Trophoblast cell (in vitro differentiated cells and primary cell): Measurements from ENCODE around the gene MIA2.
A peak's percentile ranks its signal among the peaks of the same experiment; 100 is the strongest.

Source experiments
- DNase-seq, 2 donors: peaks; one replicate each; pipeline ENCODE4 v3.0.0-alpha.2; 2016
- H2AFZ ChIP-seq: 2 replicates; pipeline ENCODE4 v1.6.1; 2013; ENCODE audit warnings: low read length, moderate library complexity, mild to moderate bottlenecking; ENCODE audit not compliant: insufficient read depth, poor library complexity
- H2AK5ac ChIP-seq: 2 replicates; pipeline ENCODE4 v1.6.1; 2013; ENCODE audit warnings: mild to moderate bottlenecking, low read length
- H2BK120ac ChIP-seq: 2 replicates; pipeline ENCODE4 v1.6.1; 2013; ENCODE audit warnings: low read length, mild to moderate bottlenecking, moderate library complexity; ENCODE audit not compliant: insufficient read depth, poor library complexity
- H2BK12ac ChIP-seq: 2 replicates; pipeline ENCODE4 v1.6.1; 2013; ENCODE audit warnings: mild to moderate bottlenecking, low read length, moderate library complexity
- H2BK5ac ChIP-seq: 2 replicates; pipeline ENCODE4 v1.6.1; 2013; ENCODE audit warnings: low read length, low read depth, moderate library complexity, mild to moderate bottlenecking; ENCODE audit not compliant: poor library complexity
- H3K14ac ChIP-seq: 2 replicates; pipeline ENCODE4 v1.6.1; 2013; ENCODE audit warnings: mild to moderate bottlenecking, low read length
- H3K18ac ChIP-seq: 2 replicates; pipeline ENCODE4 v1.6.1; 2013; ENCODE audit warnings: mild to moderate bottlenecking, low read length
- H3K23ac ChIP-seq: 2 replicates; pipeline ENCODE4 v1.6.1; 2013; ENCODE audit warnings: low read length
- H3K27ac ChIP-seq: 2 replicates; pipeline ENCODE4 v1.5.1; 2013; ENCODE audit warnings: low read depth, mild to moderate bottlenecking, inconsistent platforms, low read length, moderate library complexity
- H3K27me3 ChIP-seq: 2 replicates; pipeline ENCODE4 v1.6.1; 2013; ENCODE audit warnings: inconsistent platforms, mild to moderate bottlenecking, low read length, moderate library complexity; ENCODE audit not compliant: insufficient read depth
- H3K36me3 ChIP-seq, 2 experiments: 1 replicate in 1 of 2; 2 replicates in 1 of 2; pipeline ENCODE4 v1.6.1; 2013; ENCODE audit warnings: low read length in 2 of 2, mild to moderate bottlenecking in 2 of 2, moderate library complexity in 1 of 2; ENCODE audit not compliant: insufficient read depth in 2 of 2, control insufficient read depth in 1 of 2
- H3K4ac ChIP-seq: 2 replicates; pipeline ENCODE4 v1.6.1; 2013; ENCODE audit warnings: low read depth, mild to moderate bottlenecking, low read length, moderate library complexity
- H3K4me1 ChIP-seq, 2 experiments: 1 replicate in 1 of 2; 2 replicates in 1 of 2; pipeline ENCODE4 v1.6.1; 2013; ENCODE audit warnings: low read length in 2 of 2, mild to moderate bottlenecking in 2 of 2, moderate library complexity in 1 of 2; ENCODE audit not compliant: insufficient read depth in 2 of 2, control insufficient read depth in 1 of 2
- H3K4me2 ChIP-seq: 2 replicates; pipeline ENCODE4 v1.6.1; 2013; ENCODE audit warnings: inconsistent platforms, mild to moderate bottlenecking, low read length, moderate library complexity
- H3K4me3 ChIP-seq: 2 replicates; pipeline ENCODE4 v1.5.1; 2013; ENCODE audit warnings: mild to moderate bottlenecking, low read depth, low read length, inconsistent platforms
- H3K79me1 ChIP-seq: one replicate; pipeline ENCODE4 v1.6.1; 2013; ENCODE audit warnings: low read length
- H3K79me2 ChIP-seq: 2 replicates; pipeline ENCODE4 v1.6.1; 2013; ENCODE audit warnings: low read length, mild to moderate bottlenecking; ENCODE audit not compliant: control insufficient read depth, insufficient read depth, poor library complexity
- H3K9ac ChIP-seq: 2 replicates; pipeline ENCODE4 v1.6.1; 2013; ENCODE audit warnings: mild to moderate bottlenecking, low read length
- H3K9me3 ChIP-seq: 2 replicates; pipeline ENCODE4 v1.6.1; 2013; ENCODE audit warnings: low read depth, mild to moderate bottlenecking, control low read depth, inconsistent platforms, low read length; ENCODE audit not compliant: insufficient read depth
- H4K12ac ChIP-seq: 2 replicates; pipeline ENCODE4 v1.6.1; 2013; ENCODE audit warnings: low read depth, mild to moderate bottlenecking, low read length, moderate library complexity
- H4K8ac ChIP-seq: 2 replicates; pipeline ENCODE4 v1.6.1; 2013; ENCODE audit warnings: low read depth, mild to moderate bottlenecking, low read length, moderate library complexity
- H4K91ac ChIP-seq: one replicate; pipeline ENCODE4 v1.6.1; 2013; ENCODE audit warnings: low read depth, mild to moderate bottlenecking, low read length, moderate library complexity
- WGBS: extraction: QIAGEN DNeasy Blood & Tissue Kit; methylation state at CpG from one replicate; pipeline ENCODE4 v1.1.7; 2013; ENCODE audit warnings: missing lambda C conversion rate; ENCODE audit not compliant: insufficient read length, insufficient coverage; ENCODE audit errors: extremely low coverage; 5-methylcytosine and 5-hydroxymethylcytosine counted together

MIA2 gene

GRCh38 chr14:39266525-39266870 lies 32.8 kb downstream of the MIA2 start:
- peak overlapping the region; percentile 77 for H3K9ac ChIP-seq
- peak overlapping the region; percentile 52 for H3K14ac ChIP-seq
- H3K27ac ChIP-seq: peak overlapping the region; percentile 95
- WGBS: no CpG with 5 or more reads among the region's 31 CpGs
- no peak overlapping the region for H2AK5ac ChIP-seq
- peak overlapping the region; percentile 84 for H2AFZ ChIP-seq
- H3K4me2 ChIP-seq: peak overlapping the region; percentile 66
- peak overlapping the region; percentile 32 for H2BK12ac ChIP-seq
- DNase-seq: peak; percentile 90
- peak overlapping the region; percentile 61 for H2BK120ac ChIP-seq
- peaks cover 16% of the 10 kb centered on the region for H3K79me1 ChIP-seq
- peak overlapping the region; percentile 90 for H4K12ac ChIP-seq
- H3K23ac ChIP-seq: no peak overlapping the region
- H3K4me1 ChIP-seq: peaks cover 0 to 5% of the 10 kb centered on the region in 2 experiments
- peak overlapping the region; percentile 65 for H3K4ac ChIP-seq
- H3K36me3 ChIP-seq: peaks cover 0 to 3% of the 10 kb centered on the region in 2 experiments
- H3K79me2 ChIP-seq: peaks cover 15% of the 10 kb centered on the region
- peak overlapping the region; percentile 86 for H3K18ac ChIP-seq
- H3K27me3 ChIP-seq: no peaks in the 10 kb centered on the region
- H3K9me3 ChIP-seq: no peaks in the 10 kb centered on the region
- peak overlapping the region; percentile 87 for H4K8ac ChIP-seq
- H3K4me3 ChIP-seq: peak overlapping the region; percentile 90
- H2BK5ac ChIP-seq: peak overlapping the region; percentile 87
- peak overlapping the region; percentile 90 for H4K91ac ChIP-seq

- Histone ChIP-seq H2AK5ac (peak overlapping the region; percentile 62), H2BK5ac (peak overlapping the region; percentile 87), H4K8ac (peak overlapping the region; percentile 87), H3K4me3 (peak overlapping the region; percentile 90), H3K36me3 (peaks cover 0 to 3% of the 10 kb centered on the region in 2 experiments), H3K18ac (peak overlapping the region; percentile 86), H3K9me3 (no peaks in the 10 kb centered on the region), H4K12ac (peak overlapping the region; percentile 90), H3K27me3 (no peaks in the 10 kb centered on the region), H2BK120ac (peak overlapping the region; percentile 61), H3K79me1 (peaks cover 16% of the 10 kb centered on the region), H3K4me2 (peak overlapping the region; percentile 66), H3K9ac (peak overlapping the region; percentile 95), H3K4ac (peak overlapping the region; percentile 65), H3K23ac (no peak overlapping the region), H3K27ac (peak overlapping the region; percentile 95), H2BK12ac (peak overlapping the region; percentile 3), H2AFZ (peak overlapping the region; percentile 84), H3K4me1 (peaks cover 0 to 5% of the 10 kb centered on the region in 2 experiments), H3K14ac (peak overlapping the region; percentile 52), H4K91ac (peak overlapping the region; percentile 90), H3K79me2 (peaks cover 19% of the 10 kb centered on the region)
- peak; percentile 78 to 86 for DNase-seq
- WGBS: no CpG with 5 or more reads among the region's 70 CpGs
Observed at GRCh38 chr14:39266871-39267607, 33.3 kb downstream of the MIA2 start.

GRCh38 chr14:39267608-39268005 lies 33.9 kb downstream of the MIA2 start:
- Histone ChIP-seq H3K4me1 (peaks cover 0 to 5% of the 10 kb centered on the region in 2 experiments), H3K9me3 (no peaks in the 10 kb centered on the region), H3K79me2 (peaks cover 19% of the 10 kb centered on the region), H3K18ac (peak overlapping the region; percentile 60), H3K79me1 (peaks cover 16% of the 10 kb centered on the region), H3K27ac (peak overlapping the region; percentile 95), H3K4ac (peak overlapping the region; percentile 26), H4K12ac (peak overlapping the region; percentile 72), H3K36me3 (peaks cover 0 to 3% of the 10 kb centered on the region in 2 experiments), H2AFZ (peak overlapping the region; percentile 35), H3K4me2 (peak overlapping the region; percentile 66), H2BK120ac (peak overlapping the region; percentile 61), H3K14ac (peak overlapping the region; percentile 52), H3K23ac (no peak overlapping the region), H3K27me3 (no peaks in the 10 kb centered on the region), H3K4me3 (peak overlapping the region; percentile 90), H4K91ac (peak overlapping the region; percentile 90), H2BK5ac (peak overlapping the region; percentile 87), H4K8ac (peak overlapping the region; percentile 47), H2BK12ac (peak overlapping the region; percentile 3), H3K9ac (peak overlapping the region; percentile 95), H2AK5ac (peak overlapping the region; percentile 62)
- no CpG with 5 or more reads among the region's 16 CpGs for WGBS
- peak; percentile 3 to 40 for DNase-seq

GRCh38 chr14:39268393-39268792 lies 34.7 kb downstream of the MIA2 start:
- H4K91ac ChIP-seq: no peak overlapping the region
- no peak overlapping the region for H4K8ac ChIP-seq
- H2BK12ac ChIP-seq: no peak overlapping the region
- H3K9me3 ChIP-seq: no peaks in the 10 kb centered on the region
- no peak overlapping the region for H4K12ac ChIP-seq
- H3K4me3 ChIP-seq: no peak overlapping the region
- DNase-seq: no peak
- H3K18ac ChIP-seq: no peak overlapping the region
- peaks cover 0 to 5% of the 10 kb centered on the region in 2 experiments for H3K4me1 ChIP-seq
- no peak overlapping the region for H3K9ac ChIP-seq
- no CpG with 5 or more reads among the region's 2 CpGs for WGBS
- H2BK5ac ChIP-seq: no peak overlapping the region
- peak overlapping the region; percentile 11 for H3K4me2 ChIP-seq
- H3K27ac ChIP-seq: no peak overlapping the region
- H3K79me1 ChIP-seq: peaks cover 16% of the 10 kb centered on the region
- no peak overlapping the region for H3K23ac ChIP-seq
- H3K14ac ChIP-seq: no peak overlapping the region
- H3K79me2 ChIP-seq: peaks cover 20% of the 10 kb centered on the region
- peaks cover 0 to 3% of the 10 kb centered on the region in 2 experiments for H3K36me3 ChIP-seq
- no peak overlapping the region for H2AFZ ChIP-seq
- no peak overlapping the region for H3K4ac ChIP-seq
- no peak overlapping the region for H2BK120ac ChIP-seq
- no peak overlapping the region for H2AK5ac ChIP-seq
- H3K27me3 ChIP-seq: no peaks in the 10 kb centered on the region
